Sigmoid colon (tissue), 4 donors: ENCODE measurements around the gene RBM45.

Experiments
- POLR2AphosphoS5 ChIP-seq, 4 donors: sonication (generic); formaldehyde crosslinking; IDR thresholded peaks; one replicate each; pipeline ENCODE4 v1.6.1; 2017; ENCODE audit warnings: antibody characterized with exemption in 4 of 4
- TF ChIP-seq, protein P1 (sequence below), 4 experiments: fragments of 450-650 bp in 3 of 4; fragments of 200-600 bp in 1 of 4; IDR thresholded peaks; one replicate each; pipeline ENCODE4 v1.5.1; 2016 to 2019; ENCODE audit warnings: antibody characterized with exemption in 4 of 4, mild to moderate bottlenecking in 3 of 4, moderate library complexity in 2 of 4

DNA sequence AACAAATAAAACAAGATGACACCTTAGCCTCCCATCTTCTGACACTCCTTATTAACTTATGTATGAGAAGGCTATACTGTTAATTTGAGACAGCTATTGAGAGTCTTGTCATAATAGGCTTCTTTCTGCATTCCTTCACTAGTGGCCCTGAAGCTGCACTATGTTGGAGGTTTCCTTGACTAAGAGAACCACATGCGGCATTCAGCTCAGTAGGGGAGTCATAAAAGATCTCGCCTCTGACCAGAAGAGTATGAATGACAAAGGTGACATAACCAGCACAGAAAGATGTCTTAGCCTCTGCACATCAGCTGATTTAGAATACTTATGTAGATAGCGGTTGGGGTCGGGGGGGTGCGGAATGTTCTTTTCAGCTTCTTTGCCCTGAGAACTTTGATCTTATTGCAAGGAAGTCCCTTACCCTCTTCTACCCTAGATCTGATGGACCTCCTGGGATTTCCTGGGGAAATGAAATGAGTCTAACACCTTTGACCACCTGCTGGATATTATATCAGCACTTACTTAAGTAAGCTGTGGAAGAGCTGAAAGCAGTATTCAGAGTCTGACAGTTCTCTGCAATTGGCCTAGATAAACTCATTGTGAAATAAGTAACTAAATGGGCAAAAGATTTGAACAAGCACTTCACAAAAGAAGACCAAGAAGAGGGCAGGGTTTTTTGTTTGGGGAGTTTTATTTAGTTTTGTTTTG, 24.2 kb downstream of the RBM45 start:
- TF ChIP-seq, protein P1, sequence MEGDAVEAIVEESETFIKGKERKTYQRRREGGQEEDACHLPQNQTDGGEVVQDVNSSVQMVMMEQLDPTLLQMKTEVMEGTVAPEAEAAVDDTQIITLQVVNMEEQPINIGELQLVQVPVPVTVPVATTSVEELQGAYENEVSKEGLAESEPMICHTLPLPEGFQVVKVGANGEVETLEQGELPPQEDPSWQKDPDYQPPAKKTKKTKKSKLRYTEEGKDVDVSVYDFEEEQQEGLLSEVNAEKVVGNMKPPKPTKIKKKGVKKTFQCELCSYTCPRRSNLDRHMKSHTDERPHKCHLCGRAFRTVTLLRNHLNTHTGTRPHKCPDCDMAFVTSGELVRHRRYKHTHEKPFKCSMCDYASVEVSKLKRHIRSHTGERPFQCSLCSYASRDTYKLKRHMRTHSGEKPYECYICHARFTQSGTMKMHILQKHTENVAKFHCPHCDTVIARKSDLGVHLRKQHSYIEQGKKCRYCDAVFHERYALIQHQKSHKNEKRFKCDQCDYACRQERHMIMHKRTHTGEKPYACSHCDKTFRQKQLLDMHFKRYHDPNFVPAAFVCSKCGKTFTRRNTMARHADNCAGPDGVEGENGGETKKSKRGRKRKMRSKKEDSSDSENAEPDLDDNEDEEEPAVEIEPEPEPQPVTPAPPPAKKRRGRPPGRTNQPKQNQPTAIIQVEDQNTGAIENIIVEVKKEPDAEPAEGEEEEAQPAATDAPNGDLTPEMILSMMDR (IDR thresholded peaks at IDR 0.05), result no peak
- no peak for TF ChIP-seq POLR2AphosphoS5 (IDR thresholded peaks at IDR 0.05)
